ENCODE measurements around the gene LTB. TPM values are rescaled to one million over a fixed set of nuclear protein-coding genes. Genes with fewer than 3 reads are reported as not detected.

The LTB gene
- total and polyA plus RNA-seq, 9 of the 15 experiments (the other 6 are each of a cell fraction or from before 2014, with no cell fraction given), result 0.07 to 0.51 TPM; not detected in 7

DNA sequence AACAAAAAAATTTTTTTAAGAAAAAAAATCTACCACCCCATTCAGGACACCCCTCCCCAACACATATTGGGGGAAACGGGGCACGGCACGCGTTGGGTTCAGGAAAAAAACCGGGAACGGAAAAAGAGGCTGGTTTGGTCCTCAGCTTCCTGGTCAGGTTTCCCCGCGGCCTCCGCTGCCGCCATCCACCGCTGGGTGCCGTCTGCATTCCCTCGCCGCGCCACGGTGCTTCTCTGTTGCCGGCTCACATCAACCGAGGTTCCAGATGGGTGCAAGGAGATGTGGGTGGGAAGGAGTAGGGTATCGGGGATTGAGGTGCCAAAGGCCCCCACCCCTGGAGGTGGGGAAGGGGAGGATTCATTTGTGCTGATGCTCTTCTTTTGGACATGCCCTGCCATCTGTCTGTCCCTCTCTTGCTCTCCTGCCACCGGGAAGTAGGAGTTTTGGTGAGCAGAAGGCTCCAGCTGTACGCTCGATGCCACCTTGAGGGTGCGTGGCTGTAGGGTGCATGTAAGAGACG, 47.6 kb downstream of the LTB start (continued):
- TF ChIP-seq, protein P1, sequence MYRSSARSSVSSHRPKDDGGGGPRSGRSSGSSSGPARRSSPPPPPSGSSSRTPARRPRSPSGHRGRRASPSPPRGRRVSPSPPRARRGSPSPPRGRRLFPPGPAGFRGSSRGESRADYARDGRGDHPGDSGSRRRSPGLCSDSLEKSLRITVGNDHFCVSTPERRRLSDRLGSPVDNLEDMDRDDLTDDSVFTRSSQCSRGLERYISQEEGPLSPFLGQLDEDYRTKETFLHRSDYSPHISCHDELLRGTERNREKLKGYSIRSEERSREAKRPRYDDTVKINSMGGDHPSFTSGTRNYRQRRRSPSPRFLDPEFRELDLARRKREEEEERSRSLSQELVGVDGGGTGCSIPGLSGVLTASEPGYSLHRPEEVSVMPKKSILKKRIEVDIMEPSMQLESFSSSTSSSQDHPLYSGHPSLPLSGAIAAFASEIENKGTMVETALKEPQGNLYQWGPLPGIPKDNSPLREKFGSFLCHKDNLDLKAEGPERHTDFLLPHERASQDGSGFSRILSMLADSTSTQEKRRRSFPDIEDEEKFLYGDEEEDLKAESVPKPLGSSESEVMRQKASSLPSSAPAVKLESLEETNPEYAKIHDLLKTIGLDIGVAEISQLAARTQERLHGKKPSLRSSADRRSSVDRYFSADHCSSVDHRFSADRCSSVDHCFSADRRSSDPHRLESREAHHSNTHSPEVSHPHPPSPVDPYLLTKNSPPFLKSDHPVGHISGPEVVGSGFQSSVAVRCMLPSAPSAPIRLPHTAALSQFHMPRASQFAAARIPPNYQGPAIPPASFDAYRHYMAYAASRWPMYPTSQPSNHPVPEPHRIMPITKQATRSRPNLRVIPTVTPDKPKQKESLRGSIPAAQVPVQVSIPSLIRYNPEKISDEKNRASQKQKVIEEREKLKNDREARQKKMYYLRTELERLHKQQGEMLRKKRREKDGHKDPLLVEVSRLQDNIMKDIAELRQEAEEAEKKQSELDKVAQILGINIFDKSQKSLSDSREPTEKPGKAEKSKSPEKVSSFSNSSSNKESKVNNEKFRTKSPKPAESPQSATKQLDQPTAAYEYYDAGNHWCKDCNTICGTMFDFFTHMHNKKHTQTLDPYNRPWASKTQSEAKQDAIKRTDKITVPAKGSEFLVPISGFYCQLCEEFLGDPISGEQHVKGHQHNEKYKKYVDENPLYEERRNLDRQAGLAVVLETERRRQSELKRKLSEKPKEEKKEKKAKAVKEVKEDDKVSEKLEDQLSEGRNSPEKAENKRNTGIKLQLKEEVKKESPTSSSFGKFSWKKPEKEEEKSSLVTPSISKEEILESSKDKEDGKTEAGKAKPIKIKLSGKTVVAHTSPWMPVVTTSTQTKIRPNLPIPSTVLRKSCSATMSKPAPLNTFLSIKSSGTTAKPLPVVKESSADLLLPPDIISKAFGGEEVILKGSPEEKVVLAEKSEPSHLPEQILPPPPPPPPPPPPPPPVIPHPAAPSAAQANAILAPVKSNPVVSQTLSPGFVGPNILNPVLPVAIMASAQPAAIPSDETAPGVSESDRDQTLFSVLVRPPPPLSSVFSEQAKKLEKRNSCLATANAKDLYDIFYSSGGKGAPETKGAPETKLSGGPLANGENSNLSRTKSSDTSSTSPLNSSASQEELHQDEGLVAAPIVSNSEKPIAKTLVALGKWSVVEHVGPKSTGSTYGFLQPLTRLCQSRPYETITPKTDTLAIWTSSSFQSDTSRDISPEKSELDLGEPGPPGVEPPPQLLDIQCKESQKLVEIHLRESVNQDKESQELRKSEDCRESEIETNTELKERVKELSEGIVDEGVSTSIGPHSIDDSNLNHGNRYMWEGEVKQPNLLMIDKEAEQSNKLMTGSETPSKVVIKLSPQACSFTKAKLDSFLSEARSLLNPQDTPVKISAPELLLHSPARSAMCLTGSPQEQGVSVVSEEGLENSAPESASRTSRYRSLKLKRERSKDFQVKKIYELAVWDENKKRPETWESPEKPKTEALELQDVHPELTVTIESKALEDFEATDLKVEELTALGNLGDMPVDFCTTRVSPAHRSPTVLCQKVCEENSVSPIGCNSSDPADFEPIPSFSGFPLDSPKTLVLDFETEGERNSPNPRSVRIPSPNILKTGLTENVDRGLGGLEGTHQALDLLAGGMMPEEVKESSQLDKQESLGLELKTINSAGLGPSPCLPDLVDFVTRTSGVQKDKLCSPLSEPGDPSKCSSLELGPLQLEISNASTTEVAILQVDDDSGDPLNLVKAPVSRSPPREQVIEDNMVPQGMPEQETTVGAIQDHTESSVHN (IDR thresholded peaks at IDR 0.05; ENCODE audit: borderline replicate concordance in 1 of 2, low read depth in 1 of 2), result no peak
- TF ChIP-seq RBM34 (IDR thresholded peaks at IDR 0.05; ENCODE audit: borderline replicate concordance, insufficient read depth, low read length) (no peak), NR2C2 (CRISPR knock-in tag; IDR thresholded peaks at IDR 0.05) (0 out of 2 replicates have a peak, but pooled peaks have one; percentile 35), NR2C2 (tag; IDR thresholded peaks at IDR 0.05) (no peak), ZNF274 (IDR thresholded peaks at IDR 0.05; ENCODE audit: borderline replicate concordance, low read depth, low read length) (no peak), PHB (CRISPR knock-in tag; IDR thresholded peaks at IDR 0.05) (no peak), NR3C1 (CRISPR knock-in tag; IDR thresholded peaks at IDR 0.05) (0 out of 2 replicates have a peak, but pooled peaks have one; percentile 36), TAF1 (IDR thresholded peaks at IDR 0.05; ENCODE audit: control insufficient read depth, extremely low read depth, insufficient read depth, low read length, severe bottlenecking) (no peak), RBM14 (IDR thresholded peaks at IDR 0.05; ENCODE audit: borderline replicate concordance, insufficient read depth, low read depth, low read length) (no peak), BRF1 (IDR thresholded peaks at IDR 0.05; ENCODE audit: borderline replicate concordance, extremely low read depth, insufficient read length) (no peak), POLR2G (IDR thresholded peaks at IDR 0.05; ENCODE audit: low read depth, low read length) (peak; percentile 80), NR1H2 (CRISPR knock-in tag; IDR thresholded peaks at IDR 0.05) (no peak), KDM4B (IDR thresholded peaks at IDR 0.05; ENCODE audit: borderline replicate concordance in 2 of 2, low read depth in 1 of 2) (no peak)
- TF ChIP-seq, protein P2, sequence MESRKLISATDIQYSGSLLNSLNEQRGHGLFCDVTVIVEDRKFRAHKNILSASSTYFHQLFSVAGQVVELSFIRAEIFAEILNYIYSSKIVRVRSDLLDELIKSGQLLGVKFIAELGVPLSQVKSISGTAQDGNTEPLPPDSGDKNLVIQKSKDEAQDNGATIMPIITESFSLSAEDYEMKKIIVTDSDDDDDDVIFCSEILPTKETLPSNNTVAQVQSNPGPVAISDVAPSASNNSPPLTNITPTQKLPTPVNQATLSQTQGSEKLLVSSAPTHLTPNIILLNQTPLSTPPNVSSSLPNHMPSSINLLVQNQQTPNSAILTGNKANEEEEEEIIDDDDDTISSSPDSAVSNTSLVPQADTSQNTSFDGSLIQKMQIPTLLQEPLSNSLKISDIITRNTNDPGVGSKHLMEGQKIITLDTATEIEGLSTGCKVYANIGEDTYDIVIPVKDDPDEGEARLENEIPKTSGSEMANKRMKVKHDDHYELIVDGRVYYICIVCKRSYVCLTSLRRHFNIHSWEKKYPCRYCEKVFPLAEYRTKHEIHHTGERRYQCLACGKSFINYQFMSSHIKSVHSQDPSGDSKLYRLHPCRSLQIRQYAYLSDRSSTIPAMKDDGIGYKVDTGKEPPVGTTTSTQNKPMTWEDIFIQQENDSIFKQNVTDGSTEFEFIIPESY (CRISPR knock-in tag; IDR thresholded peaks at IDR 0.05), result peak; percentile 26; the same call in 1 of the 2 replicates

All from K562 (cell line).